Adrenal gland (tissue), 5 donors: ENCODE measurements around the gene COL6A3.

ENCODE experiments used
- POLR2A ChIP-seq, 2 donors: fragments of 450-650 bp; IDR thresholded peaks; one replicate each; pipeline ENCODE4 v1.6.1; 2017; ENCODE audit warnings: antibody characterized with exemption in 2 of 2, mild to moderate bottlenecking in 2 of 2, moderate library complexity in 1 of 2
- TF ChIP-seq, protein P1 (sequence below), 6 experiments: fragments of 450-650 bp in 4 of 6; fragments of 200-600 bp in 2 of 6; sonication (generic) in 1 of 6; IDR thresholded peaks; 1 replicate in 5 of 6; 2 replicates in 1 of 6; pipeline versions ENCODE4 v1.5.1 to v1.8.0; 2016 to 2021; ENCODE audit warnings: antibody characterized with exemption in 6 of 6, mild to moderate bottlenecking in 2 of 6, moderate library complexity in 1 of 6
- donor health status: DM: no; HTN: no; CAD: no.

GRCh38 chr2:237380768-237381167 lies 33.2 kb downstream of the COL6A3 start:
- TF ChIP-seq, protein P1, sequence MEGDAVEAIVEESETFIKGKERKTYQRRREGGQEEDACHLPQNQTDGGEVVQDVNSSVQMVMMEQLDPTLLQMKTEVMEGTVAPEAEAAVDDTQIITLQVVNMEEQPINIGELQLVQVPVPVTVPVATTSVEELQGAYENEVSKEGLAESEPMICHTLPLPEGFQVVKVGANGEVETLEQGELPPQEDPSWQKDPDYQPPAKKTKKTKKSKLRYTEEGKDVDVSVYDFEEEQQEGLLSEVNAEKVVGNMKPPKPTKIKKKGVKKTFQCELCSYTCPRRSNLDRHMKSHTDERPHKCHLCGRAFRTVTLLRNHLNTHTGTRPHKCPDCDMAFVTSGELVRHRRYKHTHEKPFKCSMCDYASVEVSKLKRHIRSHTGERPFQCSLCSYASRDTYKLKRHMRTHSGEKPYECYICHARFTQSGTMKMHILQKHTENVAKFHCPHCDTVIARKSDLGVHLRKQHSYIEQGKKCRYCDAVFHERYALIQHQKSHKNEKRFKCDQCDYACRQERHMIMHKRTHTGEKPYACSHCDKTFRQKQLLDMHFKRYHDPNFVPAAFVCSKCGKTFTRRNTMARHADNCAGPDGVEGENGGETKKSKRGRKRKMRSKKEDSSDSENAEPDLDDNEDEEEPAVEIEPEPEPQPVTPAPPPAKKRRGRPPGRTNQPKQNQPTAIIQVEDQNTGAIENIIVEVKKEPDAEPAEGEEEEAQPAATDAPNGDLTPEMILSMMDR (IDR thresholded peaks at IDR 0.05) = no peak
- TF ChIP-seq POLR2A (IDR thresholded peaks at IDR 0.05) = no peak
